Measurements from ENCODE around the gene ITGA5.

ITGA5 gene

DNA sequence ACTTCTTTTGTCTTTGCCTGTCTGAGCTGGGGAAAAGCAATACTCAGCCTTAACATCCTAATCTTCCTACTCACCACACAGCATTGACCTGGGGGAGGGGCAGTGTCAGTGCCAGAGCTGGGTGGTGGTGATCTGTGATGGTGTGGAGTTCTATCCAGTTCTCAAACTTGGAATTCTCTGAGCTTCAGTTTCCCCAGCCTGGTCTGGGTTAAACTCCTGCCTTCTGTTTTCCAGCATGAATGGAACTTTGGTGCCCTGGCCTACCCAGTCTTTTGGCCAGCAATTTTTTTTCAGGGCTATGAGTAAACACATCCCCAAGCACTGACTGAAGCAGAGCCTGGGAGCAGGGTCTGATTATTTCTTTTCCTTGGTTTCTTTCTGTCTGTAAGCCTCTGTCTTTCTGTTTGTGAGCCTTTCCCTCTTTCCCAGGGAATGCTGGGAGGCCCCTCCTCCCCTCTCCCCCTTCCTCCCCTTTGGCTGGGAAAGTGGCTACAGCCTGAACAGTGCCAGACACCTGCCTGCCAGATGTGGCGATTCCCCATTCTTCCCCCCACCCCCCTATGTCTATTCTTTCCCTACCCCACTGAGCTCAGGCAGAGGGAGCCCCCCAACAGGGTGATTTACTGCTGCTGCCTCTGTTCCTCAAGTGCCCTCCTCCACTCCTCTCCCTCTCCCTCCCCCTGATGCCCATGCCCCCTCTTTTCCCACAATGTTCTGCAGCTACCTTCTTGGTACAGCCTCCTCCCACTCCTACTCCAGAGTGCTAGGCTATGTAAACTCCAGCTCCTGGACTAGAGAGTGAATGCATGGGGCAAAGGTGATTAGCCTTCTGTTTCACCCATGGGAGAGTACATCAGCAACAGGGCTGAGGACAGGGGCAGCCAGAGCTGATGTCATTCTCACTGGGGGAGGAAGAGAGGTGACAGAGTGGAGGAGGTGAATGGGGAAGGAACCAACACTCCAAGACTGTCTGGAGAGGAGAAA is 65.9 kb downstream of the ITGA5 start:
- no peak for DNase-seq (ENCODE audit: low read depth in 2 of 2)

DNA sequence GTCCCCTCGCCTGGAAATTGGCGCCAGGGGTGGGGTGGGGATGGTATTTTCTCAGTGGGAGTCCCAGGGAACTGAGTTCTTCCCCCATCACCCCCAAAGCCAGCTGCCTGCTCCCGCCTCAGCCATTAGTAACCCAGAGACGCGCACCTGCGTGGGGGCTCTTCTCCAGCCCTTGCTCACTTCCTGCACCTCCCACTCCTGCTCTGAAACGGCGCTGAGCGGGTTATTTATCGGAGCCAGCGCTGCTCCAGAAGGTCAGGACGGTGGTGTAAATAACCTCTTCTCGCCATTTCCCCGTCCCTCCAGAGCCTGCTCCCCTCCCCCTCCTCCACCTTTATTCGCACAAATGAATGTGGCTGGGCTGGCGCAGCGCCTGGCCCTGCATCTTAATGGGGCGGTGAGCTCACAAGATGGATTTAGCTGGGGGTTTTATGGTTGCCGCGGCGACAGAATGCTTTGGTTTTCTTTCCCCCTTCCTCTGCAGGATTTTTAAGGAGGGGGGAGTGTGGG is 67.0 kb downstream of the ITGA5 start:
- DNase-seq (ENCODE audit: low read depth in 2 of 2): no peak

DNA sequence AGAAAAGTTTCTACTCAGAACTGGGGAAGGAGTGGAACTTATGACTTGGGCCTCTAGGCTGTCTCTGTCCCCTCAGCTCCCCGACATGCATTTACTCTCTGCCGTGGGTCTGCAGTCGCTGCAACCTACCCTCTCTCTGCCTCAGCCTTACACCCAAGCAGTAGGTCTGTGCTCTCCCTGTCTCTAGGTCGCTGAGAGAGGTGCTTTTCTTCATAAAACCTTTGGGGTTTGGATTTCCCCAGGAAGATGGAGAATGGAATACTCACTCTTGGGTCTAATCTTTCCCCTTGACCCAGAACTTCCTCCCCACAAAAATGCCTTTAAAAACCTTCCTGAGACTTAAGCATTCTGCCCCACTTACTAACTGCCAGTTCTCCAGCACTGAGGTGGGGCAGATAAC is 67.7 kb downstream of the ITGA5 start:
- no peak for DNase-seq (ENCODE audit: low read depth in 2 of 2)

DNA sequence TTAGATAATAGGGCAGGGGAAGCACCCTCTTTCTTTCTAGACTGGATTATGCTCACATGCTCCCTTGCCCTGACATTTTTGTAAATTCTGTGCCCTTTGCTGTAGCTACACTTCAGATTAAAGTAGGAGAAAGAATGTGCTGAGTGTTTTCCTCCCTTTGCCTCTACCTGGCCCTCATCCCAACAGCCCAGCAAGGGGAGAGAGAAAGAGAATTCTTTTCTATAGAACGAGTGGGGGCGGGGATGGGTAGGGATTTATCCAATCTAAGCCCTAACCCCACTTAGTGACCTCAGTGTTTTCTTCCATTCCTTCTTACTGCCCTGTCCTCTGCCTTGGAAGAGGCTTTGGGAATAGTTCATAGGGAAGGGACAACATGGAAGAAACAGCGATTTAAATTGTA is 68.3 kb downstream of the ITGA5 start:
- DNase-seq (ENCODE audit: low read depth in 2 of 2): no peak

DNA sequence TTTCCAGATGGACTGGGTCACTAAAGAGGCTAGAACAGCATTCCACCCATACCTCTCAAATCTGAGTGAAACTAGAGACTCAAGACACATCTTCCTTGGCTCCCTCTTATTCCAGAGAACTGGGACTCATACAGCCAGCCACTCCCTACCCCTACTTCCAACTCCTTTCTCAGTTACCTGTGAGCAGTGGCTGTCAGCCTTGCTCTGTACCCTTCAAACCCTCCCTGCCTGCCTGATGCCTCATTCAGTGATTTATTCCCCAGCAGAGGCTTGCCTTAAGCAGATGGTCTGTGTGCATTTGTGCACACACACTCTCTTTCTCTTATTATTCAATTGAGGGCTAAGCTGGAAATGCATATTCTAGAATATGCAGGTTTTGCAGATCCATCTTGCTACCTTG is 69.4 kb downstream of the ITGA5 start:
- no peak for DNase-seq (ENCODE audit: low read depth in 2 of 2)

GRCh38 chr12:54349036-54349435 is 70.0 kb downstream of the ITGA5 start:
- no peak for DNase-seq (ENCODE audit: low read depth in 2 of 2)

Data from stimulated activated CD4-positive, alpha-beta T cell treated with anti-CD3 and anti-CD28 coated beads, Interleukin-4, amount 100 ng/mL, for 48 hours (primary cell).